ENCODE measurements around the gene EXPH5. TPM values are rescaled to one million over a fixed set of nuclear protein-coding genes. Genes with fewer than 3 reads are reported as not detected.

EXPH5 gene
- total and polyA plus RNA-seq, 2 donors (not counting 3 experiments of a cell fraction or from before 2014, with no cell fraction given), result 0.03 to 0.09 TPM

- H3K27ac ChIP-seq (ENCODE audit: insufficient read depth, low read depth, low read length), result no peak overlapping the region
- intact Hi-C loops (cut with micrococcal nuclease), result no loop called here
- no peak overlapping the region for H3K4me2 ChIP-seq (ENCODE audit: insufficient read depth, low read length)
- no peak for TF ChIP-seq EZH2 (IDR thresholded peaks at IDR 0.05; ENCODE audit: borderline replicate concordance, low read depth, low read length, severe bottlenecking)
- TF ChIP-seq POLR2A (IDR thresholded peaks at IDR 0.05; ENCODE audit: low read depth, low read length), result no peak
- no peak for TF ChIP-seq MYC (IDR thresholded peaks at IDR 0.05; ENCODE audit: low read depth, low read length)
- TF ChIP-seq FOS (IDR thresholded peaks at IDR 0.05; ENCODE audit: borderline replicate concordance, insufficient read depth, low read length), result no peak
- TF ChIP-seq POLR2AphosphoS5 (IDR thresholded peaks at IDR 0.05; ENCODE audit: insufficient read depth, low read depth, low read length), result no peak
- no peak for TF ChIP-seq MAX (IDR thresholded peaks at IDR 0.05; ENCODE audit: insufficient read depth, insufficient read length)
- TF ChIP-seq CTCF (IDR thresholded peaks at IDR 0.05; ENCODE audit: extremely low read depth in 1 of 2, insufficient read depth in 1 of 2, low read depth in 1 of 2, low read length in 2 of 2), result no peak
- TF ChIP-seq JUN (IDR thresholded peaks at IDR 0.05; ENCODE audit: borderline replicate concordance, insufficient read depth, insufficient read length, low read depth), result no peak
- no peak for TF ChIP-seq GATA2 (IDR thresholded peaks at IDR 0.05; ENCODE audit: insufficient read depth, insufficient read length, low read depth, low read length)
- CTCF ChIA-PET, result interaction anchor here (1.1 kb wide), 1 partner anchor 11 kb away, joined by 3 read pairs; no protein-coding TSS in a partner anchor
- peaks cover 11% of the 10 kb centered on the region for H3K4me1 ChIP-seq (ENCODE audit: control insufficient read depth, extremely low read depth, insufficient read depth, low read length)
- no peaks in the 10 kb centered on the region for H3K79me2 ChIP-seq (ENCODE audit: control insufficient read depth, insufficient read depth, low read length)
- no peaks in the 10 kb centered on the region for H3K36me3 ChIP-seq (ENCODE audit: control insufficient read depth in 2 of 2, extremely low read depth in 1 of 2, insufficient read depth in 2 of 2, low read length in 2 of 2)
- no peak for FAIRE-seq
- H4K20me1 ChIP-seq (replicated peaks; ENCODE audit: control insufficient read depth, extremely low read depth, insufficient read depth, low read length), result no peaks in the 10 kb centered on the region
- H3K4me3 ChIP-seq (replicated peaks in 1 of 3; ENCODE audit: insufficient read depth in 1 of 3, low read depth in 1 of 3, low read length in 3 of 3), result no peak overlapping the region
- peaks cover 1 to 9% of the 10 kb centered on the region in 2 experiments for H3K27me3 ChIP-seq (ENCODE audit: control insufficient read depth in 2 of 2, insufficient read depth in 2 of 2, low read length in 2 of 2)
- no peaks in the 10 kb centered on the region for H3K9me1 ChIP-seq (replicated peaks; ENCODE audit: control insufficient read depth, extremely low read depth, insufficient read depth, low read length)
- POLR2A ChIA-PET, result no interaction called here
- H2AFZ ChIP-seq (ENCODE audit: low read depth, low read length), result no peak overlapping the region
- dilution Hi-C loops (cut with MboI; ENCODE audit: extremely low pct_ligation_motif_present, low sequenced_read_pairs), result no loop called here
- no peaks in the 10 kb centered on the region for H3K9me3 ChIP-seq (replicated peaks; ENCODE audit: control insufficient read depth, insufficient read depth, low read length)
- no peak for DNase-seq (ENCODE audit: low read depth, low spot score)
- BruUV-seq (replicated peaks), result no TSS peak
- H3K9ac ChIP-seq (replicated peaks; ENCODE audit: extremely low read depth, insufficient read depth, low read length), result no peak overlapping the region
These were observed 27.6 kb upstream of the EXPH5 start for GRCh38 chr11:108620958-108621772.
